HEK293 (cell line): Measurements from ENCODE around the gene TCF12.

Experiments
- CTCF ChIA-PET: fragments of 350-600 bp; formaldehyde crosslinking; extraction: SDS; loops from one replicate; lab custom pipeline; 2021; ENCODE audit warnings: antibody characterized with exemption; lab: Yijun Ruan, JAX
- POLR2A ChIA-PET: fragments of 300-600 bp; formaldehyde crosslinking; extraction: SDS; loops from one replicate; lab custom pipeline; 2020; ENCODE audit warnings: antibody characterized with exemption, inconsistent platforms; lab: Yijun Ruan, JAX
- H3K27ac ChIP-seq: fragments of 200-500 bp; sonication (Bioruptor generic); 2 replicates; pipeline ENCODE4 v1.5.1; 2014; ENCODE audit warnings: low read depth, low read length, control low read depth, inconsistent platforms; ENCODE audit errors: extremely low read depth
- H3K36me3 ChIP-seq, 2 experiments: fragments of 200-500 bp in 1 of 2; sonication (Bioruptor generic) in 1 of 2; 1 replicate in 1 of 2; 2 replicates in 1 of 2; pipeline ENCODE4 v1.5.1; 2014 to 2017; ENCODE audit warnings: inconsistent platforms in 2 of 2, low read length in 2 of 2; ENCODE audit not compliant: control insufficient read depth in 2 of 2, insufficient read depth in 1 of 2
- H3K4me1 ChIP-seq: fragments of 200-500 bp; sonication (Bioruptor generic); 2 replicates; pipeline ENCODE4 v1.5.1; 2014; ENCODE audit warnings: mild to moderate bottlenecking, low read length, inconsistent platforms; ENCODE audit not compliant: control insufficient read depth, insufficient read depth
- H3K4me3 ChIP-seq: 2 replicates; pipeline ENCODE4 v1.5.1; 2011; ENCODE audit warnings: low read depth, mild to moderate bottlenecking, control low read depth, low read length, moderate library complexity
- H3K9me3 ChIP-seq: fragments of 200-500 bp; sonication (Bioruptor generic); 2 replicates; pipeline ENCODE4 v1.5.1; 2014; ENCODE audit warnings: low read depth, low read length, inconsistent platforms; ENCODE audit not compliant: control insufficient read depth, insufficient read depth
- BCL11A ChIP-seq: fragments of 450-650 bp; formaldehyde crosslinking; IDR thresholded peaks from 2 replicates; pipeline ENCODE4 v1.5.1; 2016; ENCODE audit warnings: low read depth, missing biosample characterization, missing genetic modification characterization
- BCL6B ChIP-seq: fragments of 450-650 bp; formaldehyde crosslinking; IDR thresholded peaks from 2 replicates; pipeline ENCODE4 v1.5.1; 2017; ENCODE audit warnings: missing biosample characterization, missing genetic modification characterization
- GFI1B ChIP-seq: fragments of 450-650 bp; formaldehyde crosslinking; IDR thresholded peaks from 2 replicates; pipeline ENCODE4 v1.5.1; 2016; ENCODE audit warnings: missing biosample characterization, missing genetic modification characterization
- REPIN1 ChIP-seq: fragments of 450-650 bp; formaldehyde crosslinking; IDR thresholded peaks from 2 replicates; pipeline ENCODE4 v1.5.1; 2017; ENCODE audit warnings: missing biosample characterization, missing genetic modification characterization, low read depth
- TSHZ1 ChIP-seq: fragments of 450-650 bp; formaldehyde crosslinking; IDR thresholded peaks from 2 replicates; pipeline ENCODE4 v1.5.1; 2016; ENCODE audit warnings: missing biosample characterization, missing genetic modification characterization, borderline replicate concordance
- ZNF112 ChIP-seq: fragments of 450-650 bp; formaldehyde crosslinking; IDR thresholded peaks from 2 replicates; pipeline ENCODE4 v1.5.0; 2017; ENCODE audit warnings: missing biosample characterization, missing genetic modification characterization
- ZNF114 ChIP-seq: fragments of 450-650 bp; formaldehyde crosslinking; IDR thresholded peaks from 2 replicates; pipeline ENCODE4 v1.5.0; 2017; ENCODE audit warnings: missing biosample characterization, missing genetic modification characterization
- ZNF174 ChIP-seq: fragments of 450-650 bp; formaldehyde crosslinking; IDR thresholded peaks from 2 replicates; pipeline ENCODE4 v1.5.0; 2017; ENCODE audit warnings: missing biosample characterization, mild to moderate bottlenecking, missing genetic modification characterization
- ZNF18 ChIP-seq: fragments of 450-650 bp; formaldehyde crosslinking; IDR thresholded peaks from 2 replicates; pipeline ENCODE4 v1.5.1; 2016; ENCODE audit warnings: missing biosample characterization, missing genetic modification characterization
- ZNF292 ChIP-seq: fragments of 450-650 bp; formaldehyde crosslinking; IDR thresholded peaks from 2 replicates; pipeline ENCODE4 v1.5.1; 2016; ENCODE audit warnings: low read depth, missing biosample characterization, missing genetic modification characterization, borderline replicate concordance
- ZNF350 ChIP-seq: fragments of 450-650 bp; formaldehyde crosslinking; IDR thresholded peaks from 2 replicates; pipeline ENCODE4 v1.5.0; 2017; ENCODE audit warnings: missing biosample characterization, mild to moderate bottlenecking, missing genetic modification characterization
- ZNF426 ChIP-seq: fragments of 450-650 bp; formaldehyde crosslinking; IDR thresholded peaks from 2 replicates; pipeline ENCODE4 v1.5.1; 2017; ENCODE audit warnings: missing biosample characterization, missing genetic modification characterization, mild to moderate bottlenecking, inconsistent platforms, moderate library complexity
- ZNF596 ChIP-seq: fragments of 450-650 bp; IDR thresholded peaks from 2 replicates; pipeline ENCODE4 v1.5.0; 2018; ENCODE audit warnings: missing biosample characterization, mild to moderate bottlenecking, missing genetic modification characterization, moderate library complexity
- ZNF621 ChIP-seq: fragments of 450-650 bp; formaldehyde crosslinking; IDR thresholded peaks from 2 replicates; pipeline ENCODE4 v1.5.1; 2017; ENCODE audit warnings: missing biosample characterization, missing genetic modification characterization
- ZNF692 ChIP-seq: fragments of 450-650 bp; formaldehyde crosslinking; IDR thresholded peaks from 2 replicates; pipeline ENCODE4 v1.5.1; 2016; ENCODE audit warnings: missing biosample characterization, missing genetic modification characterization
- TF ChIP-seq, protein P1 (sequence below): fragments of 450-650 bp; formaldehyde crosslinking; IDR thresholded peaks from 2 replicates; pipeline ENCODE4 v1.5.1; 2016; ENCODE audit warnings: missing biosample characterization, missing genetic modification characterization, borderline replicate concordance
- TF ChIP-seq, protein P2 (sequence below): fragments of 450-650 bp; formaldehyde crosslinking; IDR thresholded peaks from 2 replicates; pipeline ENCODE4 v1.5.1; 2016; ENCODE audit warnings: missing biosample characterization, missing genetic modification characterization, low read depth

The TCF12 gene

DNA sequence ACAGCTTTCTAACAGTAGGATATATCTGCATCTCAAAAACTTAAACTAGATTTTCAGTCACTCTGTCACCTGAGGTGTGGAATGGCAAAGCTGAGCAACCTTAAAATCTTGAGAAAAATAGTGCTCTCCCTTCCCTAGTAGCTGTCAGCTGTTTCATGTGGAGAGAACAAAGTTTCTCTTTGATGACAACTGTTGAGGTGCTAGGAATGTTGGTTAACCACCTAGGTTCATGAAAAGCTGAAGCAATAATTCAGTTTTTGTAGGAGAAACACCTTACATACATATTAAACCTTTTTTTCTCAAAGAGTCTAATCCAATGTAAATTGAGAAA is 40.8 kb downstream of the TCF12 start (continued):
- no peak for TF ChIP-seq ZNF18
- TF ChIP-seq, protein P1, sequence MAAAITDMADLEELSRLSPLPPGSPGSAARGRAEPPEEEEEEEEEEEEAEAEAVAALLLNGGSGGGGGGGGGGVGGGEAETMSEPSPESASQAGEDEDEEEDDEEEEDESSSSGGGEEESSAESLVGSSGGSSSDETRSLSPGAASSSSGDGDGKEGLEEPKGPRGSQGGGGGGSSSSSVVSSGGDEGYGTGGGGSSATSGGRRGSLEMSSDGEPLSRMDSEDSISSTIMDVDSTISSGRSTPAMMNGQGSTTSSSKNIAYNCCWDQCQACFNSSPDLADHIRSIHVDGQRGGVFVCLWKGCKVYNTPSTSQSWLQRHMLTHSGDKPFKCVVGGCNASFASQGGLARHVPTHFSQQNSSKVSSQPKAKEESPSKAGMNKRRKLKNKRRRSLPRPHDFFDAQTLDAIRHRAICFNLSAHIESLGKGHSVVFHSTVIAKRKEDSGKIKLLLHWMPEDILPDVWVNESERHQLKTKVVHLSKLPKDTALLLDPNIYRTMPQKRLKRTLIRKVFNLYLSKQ = no peak
- TF ChIP-seq ZNF292 (tag by site-specific recombination) = no peak

GRCh38 chr15:56960116-56960515 is 41.7 kb downstream of the TCF12 start:
- TF ChIP-seq ZNF426 (tag by site-specific recombination) = no peak
- no peak for TF ChIP-seq ZNF621 (tag by site-specific recombination)
- no peak for TF ChIP-seq ZNF174 (tag by site-specific recombination)
- TF ChIP-seq ZNF114 (tag by site-specific recombination) = no peak
- no peak for TF ChIP-seq ZNF692
- TF ChIP-seq ZNF350 (tag by site-specific recombination) = no peak
- TF ChIP-seq ZNF596 (tag by site-specific recombination) = no peak
- no peak for TF ChIP-seq GFI1B (tag by site-specific recombination)
- no peak for TF ChIP-seq ZNF112 (tag by site-specific recombination)
- TF ChIP-seq BCL11A (tag by site-specific recombination) = no peak
- no peak for TF ChIP-seq REPIN1 (tag by site-specific recombination)
- TF ChIP-seq, protein P2, sequence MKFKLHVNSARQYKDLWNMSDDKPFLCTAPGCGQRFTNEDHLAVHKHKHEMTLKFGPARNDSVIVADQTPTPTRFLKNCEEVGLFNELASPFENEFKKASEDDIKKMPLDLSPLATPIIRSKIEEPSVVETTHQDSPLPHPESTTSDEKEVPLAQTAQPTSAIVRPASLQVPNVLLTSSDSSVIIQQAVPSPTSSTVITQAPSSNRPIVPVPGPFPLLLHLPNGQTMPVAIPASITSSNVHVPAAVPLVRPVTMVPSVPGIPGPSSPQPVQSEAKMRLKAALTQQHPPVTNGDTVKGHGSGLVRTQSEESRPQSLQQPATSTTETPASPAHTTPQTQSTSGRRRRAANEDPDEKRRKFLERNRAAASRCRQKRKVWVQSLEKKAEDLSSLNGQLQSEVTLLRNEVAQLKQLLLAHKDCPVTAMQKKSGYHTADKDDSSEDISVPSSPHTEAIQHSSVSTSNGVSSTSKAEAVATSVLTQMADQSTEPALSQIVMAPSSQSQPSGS (tag by site-specific recombination) = no peak
- no peak for TF ChIP-seq TSHZ1 (tag by site-specific recombination)
- TF ChIP-seq BCL6B (tag by site-specific recombination) = no peak
- TF ChIP-seq, all 188 proteins: peak for 0
- Histone ChIP-seq H3K4me3 (no peak overlapping the region), H3K27ac (no peak overlapping the region), H3K36me3 (no peaks in the 10 kb centered on the region; a peak in 1 of 3 replicates), H3K9me3 (no peaks in the 10 kb centered on the region), H3K4me1 (peaks cover 4% of the 10 kb centered on the region)
- POLR2A ChIA-PET = no interaction called here
- CTCF ChIA-PET = interaction anchor here (0.6 kb wide), 1 partner anchor 32 kb away, joined by 3 read pairs; no protein-coding TSS in a partner anchor
